Endothelial cell of umbilical vein (primary cell): ENCODE results near the gene SEMA5A.

Experiments
- FOS ChIP-seq: IDR thresholded peaks from 2 replicates; pipeline ENCODE4 v1.6.1; 2011; ENCODE audit warnings: mild to moderate bottlenecking, low read length, moderate library complexity, borderline replicate concordance; ENCODE audit not compliant: insufficient read depth
- POLR2A ChIP-seq: IDR thresholded peaks from 2 replicates; pipeline ENCODE4 v1.6.1; 2012; ENCODE audit warnings: low read depth, mild to moderate bottlenecking, control low read depth, low read length
- POLR2AphosphoS5 ChIP-seq: IDR thresholded peaks from 2 replicates; pipeline ENCODE4 v1.6.1; 2012; ENCODE audit warnings: low read depth, mild to moderate bottlenecking, control low read depth, low read length, moderate library complexity; ENCODE audit not compliant: insufficient read depth
- TF ChIP-seq, protein P1 (sequence below), 2 donors: IDR thresholded peaks; 1 replicate in 1 of 2; 2 replicates in 1 of 2; pipeline ENCODE4 v1.5.1; 2011; ENCODE audit warnings: low read length in 2 of 2, mild to moderate bottlenecking in 2 of 2, moderate library complexity in 2 of 2, control low read depth in 1 of 2, inconsistent platforms in 1 of 2, low read depth in 1 of 2; ENCODE audit not compliant: insufficient read depth in 1 of 2; ENCODE audit errors: extremely low read depth in 1 of 2

DNA sequence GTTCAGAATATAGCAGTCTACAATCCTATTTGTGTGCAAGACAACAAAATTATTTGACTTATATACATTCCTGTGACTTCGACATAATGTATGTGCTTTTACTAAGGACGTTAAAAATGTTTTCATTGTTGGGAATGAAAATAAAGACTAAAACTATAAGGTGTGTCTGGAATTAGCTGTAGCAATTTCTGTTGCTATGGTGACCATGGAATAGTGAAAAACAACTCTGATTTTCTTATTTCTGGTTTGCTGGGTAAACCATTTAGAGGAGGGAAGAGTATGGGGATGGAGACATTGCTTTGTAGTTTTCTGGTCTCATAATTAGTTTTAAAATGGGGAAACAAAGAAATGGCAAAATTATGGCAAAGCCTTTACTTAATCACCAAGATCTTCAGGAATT, 343.2 kb downstream of the SEMA5A start:
- TF ChIP-seq POLR2A (no peak), FOS (no peak), POLR2AphosphoS5 (no peak)
- TF ChIP-seq, protein P1, sequence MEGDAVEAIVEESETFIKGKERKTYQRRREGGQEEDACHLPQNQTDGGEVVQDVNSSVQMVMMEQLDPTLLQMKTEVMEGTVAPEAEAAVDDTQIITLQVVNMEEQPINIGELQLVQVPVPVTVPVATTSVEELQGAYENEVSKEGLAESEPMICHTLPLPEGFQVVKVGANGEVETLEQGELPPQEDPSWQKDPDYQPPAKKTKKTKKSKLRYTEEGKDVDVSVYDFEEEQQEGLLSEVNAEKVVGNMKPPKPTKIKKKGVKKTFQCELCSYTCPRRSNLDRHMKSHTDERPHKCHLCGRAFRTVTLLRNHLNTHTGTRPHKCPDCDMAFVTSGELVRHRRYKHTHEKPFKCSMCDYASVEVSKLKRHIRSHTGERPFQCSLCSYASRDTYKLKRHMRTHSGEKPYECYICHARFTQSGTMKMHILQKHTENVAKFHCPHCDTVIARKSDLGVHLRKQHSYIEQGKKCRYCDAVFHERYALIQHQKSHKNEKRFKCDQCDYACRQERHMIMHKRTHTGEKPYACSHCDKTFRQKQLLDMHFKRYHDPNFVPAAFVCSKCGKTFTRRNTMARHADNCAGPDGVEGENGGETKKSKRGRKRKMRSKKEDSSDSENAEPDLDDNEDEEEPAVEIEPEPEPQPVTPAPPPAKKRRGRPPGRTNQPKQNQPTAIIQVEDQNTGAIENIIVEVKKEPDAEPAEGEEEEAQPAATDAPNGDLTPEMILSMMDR (IDR thresholded peaks at IDR 0.05; ENCODE audit: extremely low read depth in 1 of 2, insufficient read depth in 1 of 2, low read depth in 1 of 2, low read length in 2 of 2), result no peak
